Ishikawa (cell line): Measurements from ENCODE around the gene ZDHHC19.

ENCODE experiments used
- CEBPB ChIP-seq: IDR thresholded peaks from 2 replicates; pipeline ENCODE4 v1.6.1; 2012
- CREB1 ChIP-seq: IDR thresholded peaks from 2 replicates; pipeline ENCODE4 v1.6.1; 2012; ENCODE audit warnings: low read depth
- EGR1 ChIP-seq: IDR thresholded peaks from 2 replicates; pipeline ENCODE4 v1.6.1; 2012
- EP300 ChIP-seq: IDR thresholded peaks from 2 replicates; pipeline ENCODE4 v1.6.1; 2012; ENCODE audit warnings: borderline replicate concordance
- FOXM1 ChIP-seq: IDR thresholded peaks from 2 replicates; pipeline ENCODE4 v1.6.1; 2012; ENCODE audit warnings: low read depth, borderline replicate concordance
- NFIC ChIP-seq: IDR thresholded peaks from 2 replicates; pipeline ENCODE4 v1.6.1; 2012
- RAD21 ChIP-seq: IDR thresholded peaks from 2 replicates; pipeline ENCODE4 v1.6.1; 2012; ENCODE audit warnings: low read depth
- TAF1 ChIP-seq: IDR thresholded peaks from 2 replicates; pipeline ENCODE4 v1.6.1; 2012; ENCODE audit warnings: low read depth, mild to moderate bottlenecking
- TCF12 ChIP-seq: IDR thresholded peaks from 2 replicates; pipeline ENCODE4 v1.6.1; 2012; ENCODE audit warnings: low read depth
- TEAD4 ChIP-seq: IDR thresholded peaks from 2 replicates; pipeline ENCODE4 v1.6.1; 2012
- YY1 ChIP-seq: IDR thresholded peaks from 2 replicates; pipeline ENCODE4 v1.6.1; 2012; ENCODE audit warnings: low read depth
- ZBTB7A ChIP-seq: IDR thresholded peaks from 2 replicates; pipeline ENCODE4 v1.6.1; 2012; ENCODE audit warnings: low read depth
- TF ChIP-seq, protein P1 (sequence below): IDR thresholded peaks from 2 replicates; pipeline ENCODE4 v1.6.1; 2012
- TF ChIP-seq, protein P2 (sequence below): IDR thresholded peaks from 2 replicates; pipeline ENCODE4 v1.6.1; 2012
- TF ChIP-seq, protein P3 (sequence below): IDR thresholded peaks from 2 replicates; pipeline ENCODE4 v1.6.1; 2012; ENCODE audit warnings: low read depth, mild to moderate bottlenecking

Gene ZDHHC19

DNA sequence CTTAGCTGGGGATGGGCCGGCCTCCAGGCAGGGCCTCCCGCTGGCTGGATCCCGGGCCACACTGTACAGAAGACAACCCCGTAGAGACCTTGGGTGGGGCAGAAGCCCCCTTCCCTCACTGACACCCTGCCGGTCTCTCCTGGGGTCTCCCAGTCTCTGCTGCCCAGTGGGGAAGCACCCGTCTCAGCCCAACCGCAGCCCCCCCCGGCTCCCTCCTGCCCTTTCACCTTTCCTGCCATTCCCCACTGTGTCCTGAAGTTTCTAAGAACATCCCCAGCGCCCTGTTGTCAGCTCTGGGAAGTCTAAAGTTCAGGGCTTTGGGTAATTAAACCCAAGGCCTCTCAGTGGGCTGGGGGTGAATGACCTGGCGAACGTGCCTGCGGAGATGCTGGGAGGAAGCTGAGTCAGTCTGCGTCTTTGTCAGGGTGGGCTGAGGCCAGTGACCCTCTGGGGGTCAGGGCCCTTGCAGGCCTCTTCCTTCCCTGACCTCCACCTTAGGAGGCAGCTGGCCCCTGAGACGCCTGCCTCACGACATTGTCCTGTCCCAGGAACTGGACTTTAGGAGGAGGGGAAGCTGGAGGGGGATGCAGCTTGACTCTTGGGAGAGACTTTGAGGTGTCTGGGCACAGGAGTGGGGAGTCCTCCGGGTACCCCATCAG, 3.7 kb upstream of the ZDHHC19 start:
- TF ChIP-seq RAD21 (no peak), CEBPB (no peak), TEAD4 (no peak), CREB1 (no peak), ZBTB7A (no peak), TAF1 (no peak), EP300 (no peak), FOXM1 (no peak), YY1 (no peak), TCF12 (no peak), NFIC (no peak)
- TF ChIP-seq, protein P1, sequence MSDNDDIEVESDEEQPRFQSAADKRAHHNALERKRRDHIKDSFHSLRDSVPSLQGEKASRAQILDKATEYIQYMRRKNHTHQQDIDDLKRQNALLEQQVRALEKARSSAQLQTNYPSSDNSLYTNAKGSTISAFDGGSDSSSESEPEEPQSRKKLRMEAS, result no peak
- TF ChIP-seq, protein P2, sequence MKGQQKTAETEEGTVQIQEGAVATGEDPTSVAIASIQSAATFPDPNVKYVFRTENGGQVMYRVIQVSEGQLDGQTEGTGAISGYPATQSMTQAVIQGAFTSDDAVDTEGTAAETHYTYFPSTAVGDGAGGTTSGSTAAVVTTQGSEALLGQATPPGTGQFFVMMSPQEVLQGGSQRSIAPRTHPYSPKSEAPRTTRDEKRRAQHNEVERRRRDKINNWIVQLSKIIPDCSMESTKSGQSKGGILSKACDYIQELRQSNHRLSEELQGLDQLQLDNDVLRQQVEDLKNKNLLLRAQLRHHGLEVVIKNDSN, result no peak

DNA sequence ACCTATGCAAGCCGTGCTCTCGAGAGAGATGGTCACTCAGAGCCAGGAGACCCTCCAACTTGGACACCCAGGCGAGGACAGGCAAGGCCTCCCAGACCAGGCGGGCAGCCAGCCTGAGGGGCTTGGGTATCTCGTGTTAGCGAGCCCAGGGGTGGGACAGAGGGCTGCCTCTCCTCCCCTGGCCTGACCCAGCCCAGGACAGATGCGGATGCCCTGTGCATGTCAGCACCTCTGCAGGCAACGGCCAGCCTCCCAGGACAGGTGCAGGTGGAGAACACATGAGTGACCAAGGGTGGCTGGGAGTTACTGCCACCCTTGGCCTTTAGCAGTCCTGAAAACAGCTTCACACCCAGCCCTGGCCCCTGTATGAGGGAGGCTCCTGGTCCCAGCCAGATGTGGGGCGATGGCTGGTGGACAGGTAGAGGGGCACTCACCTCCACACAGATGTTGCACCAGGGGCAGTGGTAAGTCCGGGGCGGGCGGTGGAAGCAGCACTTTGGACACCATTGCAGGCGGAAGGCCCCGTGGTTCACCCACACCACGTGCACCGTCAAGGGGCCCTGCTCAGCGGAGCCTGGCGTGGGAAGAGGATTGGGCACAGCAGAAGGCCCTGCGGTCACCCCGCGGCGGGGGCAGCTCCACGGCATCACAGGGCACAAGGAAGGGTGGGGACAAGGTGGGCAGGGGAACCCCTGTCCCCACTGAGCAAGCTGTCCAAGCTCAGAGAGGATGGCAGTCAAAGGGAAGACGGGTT, 2.1 kb downstream of the ZDHHC19 start:
- no peak for TF ChIP-seq NFIC
- no peak for TF ChIP-seq EP300

DNA sequence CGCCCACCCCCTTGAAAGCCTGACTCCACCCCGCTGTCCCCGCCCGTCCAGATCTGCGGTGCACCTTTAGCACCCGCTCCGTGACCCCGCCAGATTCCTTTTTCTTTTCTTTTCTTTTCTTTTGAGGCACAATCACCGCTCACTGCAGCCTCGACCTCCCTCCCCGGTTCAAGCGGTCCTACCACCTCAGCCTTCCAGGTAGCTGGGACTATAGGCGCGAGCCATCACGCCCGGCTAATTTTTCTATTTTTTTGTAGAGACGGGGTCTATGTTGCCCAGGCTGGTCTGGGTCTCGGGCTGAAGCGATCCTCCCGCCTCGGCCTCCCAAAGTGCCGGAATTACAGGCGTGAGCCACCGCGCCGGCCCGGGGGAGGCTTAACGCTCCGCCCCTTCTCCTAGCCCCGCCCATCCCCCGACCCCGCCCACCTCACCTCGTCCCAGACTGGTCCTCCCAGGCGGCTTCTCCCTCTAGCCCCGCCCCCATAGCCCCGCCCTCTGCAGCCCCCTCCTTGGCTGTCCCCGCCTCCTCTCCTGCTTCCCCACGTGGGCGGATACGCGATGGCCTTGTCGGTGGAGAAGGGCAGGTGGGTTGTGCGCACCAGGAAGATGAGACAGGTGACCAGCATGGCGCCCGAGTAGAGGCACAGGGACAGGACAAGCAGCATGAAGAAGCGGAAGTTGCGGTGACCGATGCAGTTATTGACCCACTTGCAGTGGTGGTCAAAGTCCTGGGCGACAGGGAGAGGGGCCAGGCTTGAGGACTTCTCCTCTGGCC, 3.2 kb downstream of the ZDHHC19 start:
- peak; percentile 25; the same call in 1 of the 2 replicates for TF ChIP-seq TAF1
- TF ChIP-seq YY1, result peak; percentile 68
- TF ChIP-seq, protein P1, result peak; percentile 97
- TF ChIP-seq, protein P2, result peak; percentile 90
- TF ChIP-seq CREB1, result no peak
- TF ChIP-seq, protein P3, sequence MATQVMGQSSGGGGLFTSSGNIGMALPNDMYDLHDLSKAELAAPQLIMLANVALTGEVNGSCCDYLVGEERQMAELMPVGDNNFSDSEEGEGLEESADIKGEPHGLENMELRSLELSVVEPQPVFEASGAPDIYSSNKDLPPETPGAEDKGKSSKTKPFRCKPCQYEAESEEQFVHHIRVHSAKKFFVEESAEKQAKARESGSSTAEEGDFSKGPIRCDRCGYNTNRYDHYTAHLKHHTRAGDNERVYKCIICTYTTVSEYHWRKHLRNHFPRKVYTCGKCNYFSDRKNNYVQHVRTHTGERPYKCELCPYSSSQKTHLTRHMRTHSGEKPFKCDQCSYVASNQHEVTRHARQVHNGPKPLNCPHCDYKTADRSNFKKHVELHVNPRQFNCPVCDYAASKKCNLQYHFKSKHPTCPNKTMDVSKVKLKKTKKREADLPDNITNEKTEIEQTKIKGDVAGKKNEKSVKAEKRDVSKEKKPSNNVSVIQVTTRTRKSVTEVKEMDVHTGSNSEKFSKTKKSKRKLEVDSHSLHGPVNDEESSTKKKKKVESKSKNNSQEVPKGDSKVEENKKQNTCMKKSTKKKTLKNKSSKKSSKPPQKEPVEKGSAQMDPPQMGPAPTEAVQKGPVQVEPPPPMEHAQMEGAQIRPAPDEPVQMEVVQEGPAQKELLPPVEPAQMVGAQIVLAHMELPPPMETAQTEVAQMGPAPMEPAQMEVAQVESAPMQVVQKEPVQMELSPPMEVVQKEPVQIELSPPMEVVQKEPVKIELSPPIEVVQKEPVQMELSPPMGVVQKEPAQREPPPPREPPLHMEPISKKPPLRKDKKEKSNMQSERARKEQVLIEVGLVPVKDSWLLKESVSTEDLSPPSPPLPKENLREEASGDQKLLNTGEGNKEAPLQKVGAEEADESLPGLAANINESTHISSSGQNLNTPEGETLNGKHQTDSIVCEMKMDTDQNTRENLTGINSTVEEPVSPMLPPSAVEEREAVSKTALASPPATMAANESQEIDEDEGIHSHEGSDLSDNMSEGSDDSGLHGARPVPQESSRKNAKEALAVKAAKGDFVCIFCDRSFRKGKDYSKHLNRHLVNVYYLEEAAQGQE, result no peak
- TF ChIP-seq EGR1, result peak; percentile 90
- no peak for TF ChIP-seq NFIC
- TF ChIP-seq CEBPB, result no peak
- no peak for TF ChIP-seq RAD21
- TF ChIP-seq ZBTB7A, result no peak
- TF ChIP-seq FOXM1, result no peak
- TF ChIP-seq TEAD4, result no peak
- TF ChIP-seq EP300, result no peak
- 0 out of 2 replicates have a peak, but pooled peaks have one; percentile 36 for TF ChIP-seq TCF12

DNA sequence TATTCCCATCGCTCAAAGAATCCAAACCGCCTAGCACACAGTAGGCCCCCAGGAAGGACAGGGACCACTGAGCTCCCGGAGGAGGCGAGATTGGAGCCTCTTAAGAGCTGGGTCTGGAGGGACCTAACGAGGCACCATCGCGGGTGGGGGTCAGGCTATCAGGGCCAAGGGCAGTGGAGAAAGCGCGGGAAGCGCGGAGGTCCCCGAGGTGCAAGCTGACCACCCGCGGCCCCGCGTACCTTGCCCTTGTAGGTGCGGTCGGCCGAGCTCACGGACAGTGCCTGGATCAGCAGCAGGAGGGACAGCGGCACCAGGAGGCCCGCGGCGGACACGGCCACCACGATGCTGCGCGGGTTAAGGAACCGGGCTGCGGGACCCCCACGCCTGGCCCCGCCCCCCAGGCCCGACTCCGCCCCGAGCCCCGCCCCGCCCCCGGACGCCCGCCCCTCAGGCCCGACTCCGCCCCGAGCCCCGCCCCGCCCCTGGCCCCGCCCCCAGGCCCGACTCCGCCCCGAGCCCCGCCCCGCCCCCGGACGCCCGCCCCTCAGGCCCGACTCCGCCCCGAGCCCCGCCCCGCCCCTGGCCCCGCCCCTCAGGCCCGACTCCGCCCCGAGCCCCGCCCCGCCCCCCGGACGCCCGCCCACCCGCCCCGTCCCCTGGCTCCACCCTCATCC, 3.9 kb downstream of the ZDHHC19 start:
- TF ChIP-seq, protein P1, result 0 out of 2 replicates have a peak, but pooled peaks have one; percentile 26
- peak; percentile 78; the same call in 1 of the 2 replicates for TF ChIP-seq ZBTB7A
- TF ChIP-seq YY1, result no peak
- TF ChIP-seq RAD21, result peak; percentile 6; the same call in 1 of the 2 replicates

DNA sequence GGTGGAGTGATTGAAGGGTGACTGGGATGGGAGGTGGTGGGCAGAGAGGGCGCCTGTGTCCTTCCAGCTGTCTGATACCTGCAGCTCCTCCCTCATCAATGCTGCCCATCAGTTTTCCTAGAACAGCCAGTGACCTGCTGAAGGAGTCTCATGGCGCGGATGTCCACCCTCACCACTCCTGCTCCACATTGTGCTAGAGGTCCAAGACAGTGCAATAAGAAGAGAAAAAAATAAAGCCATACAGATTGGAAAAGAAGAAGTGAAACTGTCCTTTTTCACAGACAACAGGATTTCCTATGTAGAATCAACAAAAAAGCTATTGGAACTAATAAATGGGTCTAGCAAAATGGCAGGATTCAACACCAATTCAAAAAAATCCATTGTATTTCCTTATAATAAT, 7.4 kb downstream of the ZDHHC19 start:
- TF ChIP-seq RAD21 (no peak), TCF12 (no peak), ZBTB7A (no peak), FOXM1 (no peak), CREB1 (no peak), NFIC (no peak), TAF1 (no peak), CEBPB (no peak), YY1 (no peak), EGR1 (no peak), TEAD4 (no peak), EP300 (no peak)
- TF ChIP-seq, protein P2, result no peak
- TF ChIP-seq, protein P3, result no peak
- TF ChIP-seq, protein P1, result no peak
